ENCODE data around the gene OR52B6. TPM values are rescaled to one million over a fixed set of nuclear protein-coding genes. Genes with fewer than 3 reads are reported as not detected.

OR52B6 gene
- total and polyA plus RNA-seq, 10 of the 15 experiments (the other 5 are each of a cell fraction or from before 2014, with no cell fraction given), result 0.07 TPM; not detected in 9

- H3K27me3 ChIP-seq (replicated peaks in 1 of 2; ENCODE audit: control insufficient read depth in 2 of 2, insufficient read depth in 2 of 2, low read length in 1 of 2), result no peaks in the 10 kb centered on the region
- ChIA-PET SMC1A (ENCODE audit: uncharacterized antibody, unreplicated experiment) (no interaction called here), POLR2A (no interaction called here), CTCF (no interaction called here), RAD21 (ENCODE audit: unreplicated experiment) (no interaction called here)
- no peak for FAIRE-seq
- in situ Hi-C loops (cut with MboI) (no loop called here), intact Hi-C loops (cut with micrococcal nuclease; ENCODE audit: unreplicated experiment) (no loop called here)
- H3K27ac ChIP-seq (ENCODE audit: control insufficient read depth, insufficient read depth), result no peak overlapping the region
- H3K79me2 ChIP-seq (ENCODE audit: control insufficient read depth, insufficient read depth, low read length), result no peaks in the 10 kb centered on the region
- no peak for ATAC-seq
- BruUV-seq (replicated peaks), result no TSS peak
- H3K4me1 ChIP-seq (ENCODE audit: control insufficient read depth, insufficient read depth, low read length), result no peaks in the 10 kb centered on the region
- H3K4me3 ChIP-seq, result no peak overlapping the region
- no peak overlapping the region for H2AFZ ChIP-seq (ENCODE audit: control insufficient read depth, low read depth, low read length)
- no peaks in the 10 kb centered on the region for H3K9me3 ChIP-seq (replicated peaks; ENCODE audit: control insufficient read depth, insufficient read depth, low read length)
- no peak overlapping the region for H3K4me2 ChIP-seq (ENCODE audit: control insufficient read depth, insufficient read depth)
- H4K20me1 ChIP-seq (ENCODE audit: control insufficient read depth, insufficient read depth), result no peaks in the 10 kb centered on the region
- TF ChIP-seq TARDBP (IDR thresholded peaks at IDR 0.05; ENCODE audit: borderline replicate concordance) (no peak), YBX1 (IDR thresholded peaks at IDR 0.05) (no peak)
- no peak overlapping the region for H3K9ac ChIP-seq (ENCODE audit: control insufficient read depth, insufficient read depth, low read length)
- H3K36me3 ChIP-seq (ENCODE audit: control insufficient read depth in 2 of 2, insufficient read depth in 2 of 2, low read length in 1 of 2), result no peaks in the 10 kb centered on the region
- no peak for DNase-seq (ENCODE audit: low read depth, low spot score)
Measured at GRCh38 chr11:5577101-5577500, 3.6 kb upstream of the OR52B6 start.

DNA sequence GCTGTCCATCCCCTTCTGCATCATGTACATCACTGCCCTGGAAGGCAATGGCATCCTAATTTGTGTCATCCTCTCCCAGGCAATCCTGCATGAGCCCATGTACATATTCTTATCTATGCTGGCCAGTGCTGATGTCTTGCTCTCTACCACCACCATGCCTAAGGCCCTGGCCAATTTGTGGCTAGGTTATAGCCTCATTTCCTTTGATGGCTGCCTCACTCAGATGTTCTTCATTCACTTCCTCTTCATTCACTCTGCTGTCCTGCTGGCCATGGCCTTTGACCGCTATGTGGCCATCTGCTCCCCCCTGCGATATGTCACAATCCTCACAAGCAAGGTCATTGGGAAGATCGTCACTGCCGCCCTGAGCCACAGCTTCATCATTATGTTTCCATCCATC, 337 bp downstream of the OR52B6 start:
- 85% methylated on average over 4 of the region's 4 CpGs for WGBS (ENCODE audit: insufficient coverage, insufficient replicate concordance, low lambda C conversion rate, missing lambda C conversion rate)
- Histone ChIP-seq H4K20me1 (ENCODE audit: control insufficient read depth, insufficient read depth) (no peaks in the 10 kb centered on the region), H3K9ac (ENCODE audit: control insufficient read depth, insufficient read depth, low read length) (no peak overlapping the region), H3K9me3 (replicated peaks; ENCODE audit: control insufficient read depth, insufficient read depth, low read length) (no peaks in the 10 kb centered on the region), H3K79me2 (ENCODE audit: control insufficient read depth, insufficient read depth, low read length) (no peaks in the 10 kb centered on the region), H3K36me3 (ENCODE audit: control insufficient read depth in 2 of 2, insufficient read depth in 2 of 2, low read length in 1 of 2) (no peaks in the 10 kb centered on the region), H3K4me1 (ENCODE audit: control insufficient read depth, insufficient read depth, low read length) (no peaks in the 10 kb centered on the region), H3K4me3 (no peak overlapping the region), H3K4me2 (ENCODE audit: control insufficient read depth, insufficient read depth) (no peak overlapping the region), H3K27me3 (replicated peaks in 1 of 2; ENCODE audit: control insufficient read depth in 2 of 2, insufficient read depth in 2 of 2, low read length in 1 of 2) (no peaks in the 10 kb centered on the region), H2AFZ (ENCODE audit: control insufficient read depth, low read depth, low read length) (no peak overlapping the region), H3K27ac (ENCODE audit: control insufficient read depth, insufficient read depth) (no peak overlapping the region)
- no TSS peak for BruUV-seq (replicated peaks)
- DNase-seq (ENCODE audit: low read depth, low spot score) (no peak), FAIRE-seq (no peak), ATAC-seq (no peak)
- in situ Hi-C loops (cut with MboI) (no loop called here), intact Hi-C loops (cut with micrococcal nuclease; ENCODE audit: unreplicated experiment) (no loop called here)
- TF ChIP-seq SMAD5 (IDR thresholded peaks at IDR 0.05; ENCODE audit: low read depth) (no peak), RCOR1 (conservative IDR thresholded peaks at IDR 0.05; ENCODE audit: low read depth, low read length) (no peak), CEBPB (IDR thresholded peaks at IDR 0.05; ENCODE audit: borderline replicate concordance in 1 of 2, low read depth in 2 of 2, low read length in 2 of 2) (no peak), SMC3 (IDR thresholded peaks at IDR 0.05; ENCODE audit: borderline replicate concordance, low read length) (no peak), ELK1 (IDR thresholded peaks at IDR 0.05; ENCODE audit: low read depth, low read length) (no peak), RAD51 (IDR thresholded peaks at IDR 0.05) (no peak), ZNF622 (IDR thresholded peaks at IDR 0.05) (no peak), FOXK2 (IDR thresholded peaks at IDR 0.05) (no peak), BHLHE40 (IDR thresholded peaks at IDR 0.05; ENCODE audit: borderline replicate concordance in 1 of 2, low read depth in 2 of 2, low read length in 1 of 2) (no peak)
- TF ChIP-seq, protein P1, sequence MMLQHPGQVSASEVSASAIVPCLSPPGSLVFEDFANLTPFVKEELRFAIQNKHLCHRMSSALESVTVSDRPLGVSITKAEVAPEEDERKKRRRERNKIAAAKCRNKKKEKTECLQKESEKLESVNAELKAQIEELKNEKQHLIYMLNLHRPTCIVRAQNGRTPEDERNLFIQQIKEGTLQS (IDR thresholded peaks at IDR 0.05; ENCODE audit: borderline replicate concordance, extremely low read depth, low read depth, low read length), result no peak
- TF ChIP-seq, protein P2, sequence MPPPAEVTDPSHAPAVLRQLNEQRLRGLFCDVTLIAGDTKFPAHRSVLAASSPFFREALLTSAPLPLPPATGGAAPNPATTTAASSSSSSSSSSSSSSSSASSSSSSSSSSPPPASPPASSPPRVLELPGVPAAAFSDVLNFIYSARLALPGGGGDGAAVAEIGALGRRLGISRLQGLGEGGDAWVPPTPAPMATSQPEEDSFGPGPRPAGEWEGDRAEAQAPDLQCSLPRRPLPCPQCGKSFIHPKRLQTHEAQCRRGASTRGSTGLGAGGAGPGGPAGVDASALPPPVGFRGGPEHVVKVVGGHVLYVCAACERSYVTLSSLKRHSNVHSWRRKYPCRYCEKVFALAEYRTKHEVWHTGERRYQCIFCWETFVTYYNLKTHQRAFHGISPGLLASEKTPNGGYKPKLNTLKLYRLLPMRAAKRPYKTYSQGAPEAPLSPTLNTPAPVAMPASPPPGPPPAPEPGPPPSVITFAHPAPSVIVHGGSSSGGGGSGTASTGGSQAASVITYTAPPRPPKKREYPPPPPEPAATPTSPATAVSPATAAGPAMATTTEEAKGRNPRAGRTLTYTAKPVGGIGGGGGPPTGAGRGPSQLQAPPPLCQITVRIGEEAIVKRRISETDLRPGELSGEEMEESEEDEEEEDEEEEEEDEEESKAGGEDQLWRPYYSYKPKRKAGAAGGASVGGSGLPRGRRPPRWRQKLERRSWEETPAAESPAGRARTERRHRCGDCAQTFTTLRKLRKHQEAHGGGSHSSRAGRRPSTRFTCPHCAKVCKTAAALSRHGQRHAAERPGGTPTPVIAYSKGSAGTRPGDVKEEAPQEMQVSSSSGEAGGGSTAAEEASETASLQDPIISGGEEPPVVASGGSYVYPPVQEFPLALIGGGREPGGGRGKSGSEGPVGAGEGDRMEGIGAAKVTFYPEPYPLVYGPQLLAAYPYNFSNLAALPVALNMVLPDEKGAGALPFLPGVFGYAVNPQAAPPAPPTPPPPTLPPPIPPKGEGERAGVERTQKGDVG (CRISPR knock-in tag; IDR thresholded peaks at IDR 0.05), result no peak
- SMC1A ChIA-PET (ENCODE audit: uncharacterized antibody, unreplicated experiment), result interaction anchor here (1.0 kb wide), 1 partner anchor 21 kb away, joined by 3 read pairs; no protein-coding TSS in a partner anchor
- POLR2A ChIA-PET, result no interaction called here
- RAD21 ChIA-PET (ENCODE audit: unreplicated experiment), result no interaction called here
- CTCF ChIA-PET, result no interaction called here

Measured in GM12878 (cell line).